ENCODE measurements around the gene SCNN1B.

SCNN1B gene

DNA sequence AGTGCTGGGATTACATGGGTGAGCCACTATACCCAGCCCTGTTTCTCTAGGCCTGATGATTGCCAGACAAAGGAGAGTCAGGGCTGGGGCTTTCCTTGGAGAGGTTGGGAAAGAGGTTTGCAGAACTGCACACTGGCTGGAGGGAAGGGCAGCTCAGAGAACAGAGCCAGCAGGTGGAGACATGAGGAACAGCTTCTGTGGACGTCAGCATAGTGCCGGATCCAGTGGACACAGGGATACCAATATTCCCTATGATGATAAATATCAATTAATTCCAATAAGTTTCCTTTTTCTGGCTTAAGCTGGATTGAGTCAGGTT, 43.2 kb upstream of the SCNN1B start:
- TF ChIP-seq CTCF (IDR thresholded peaks at IDR 0.05; ENCODE audit: control extremely low read depth, extremely low read depth, low read depth, missing control alignments) = no peak
- CTCF ChIA-PET = no interaction called here
- no peak for DNase-seq (ENCODE audit: extremely low spot score)
- POLR2A ChIA-PET = no interaction called here

DNA sequence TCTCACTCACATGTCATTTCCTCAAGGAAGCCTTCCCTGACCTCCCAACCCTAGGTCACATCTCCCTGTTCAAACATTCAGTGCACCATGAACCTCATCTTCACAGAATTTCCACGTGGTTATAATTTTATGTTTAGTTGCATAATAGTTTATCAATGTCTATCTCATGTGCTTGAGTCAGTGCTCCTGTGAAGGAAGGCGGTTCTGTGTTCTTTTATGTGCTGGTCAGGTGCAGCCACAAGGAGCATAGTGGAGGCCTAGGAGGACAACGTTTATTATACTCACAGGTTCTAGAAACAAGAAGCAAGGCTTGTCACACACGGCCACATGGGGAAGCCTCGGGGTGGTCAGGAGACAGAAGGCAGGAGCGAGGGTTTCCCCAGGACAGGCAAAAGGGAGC, 34.5 kb upstream of the SCNN1B start:
- no peak for TF ChIP-seq CTCF (IDR thresholded peaks at IDR 0.05; ENCODE audit: control extremely low read depth, extremely low read depth, low read depth, missing control alignments)
- ChIA-PET POLR2A (no interaction called here), CTCF (no interaction called here)
- no peak for DNase-seq (ENCODE audit: extremely low spot score)

GRCh38 chr16:23268561-23268960, 33.5 kb upstream of the SCNN1B start:
- ChIA-PET CTCF (no interaction called here), POLR2A (no interaction called here)
- no peak for DNase-seq (ENCODE audit: extremely low spot score)
- no peak for TF ChIP-seq CTCF (IDR thresholded peaks at IDR 0.05; ENCODE audit: control extremely low read depth, extremely low read depth, low read depth, missing control alignments)

DNA sequence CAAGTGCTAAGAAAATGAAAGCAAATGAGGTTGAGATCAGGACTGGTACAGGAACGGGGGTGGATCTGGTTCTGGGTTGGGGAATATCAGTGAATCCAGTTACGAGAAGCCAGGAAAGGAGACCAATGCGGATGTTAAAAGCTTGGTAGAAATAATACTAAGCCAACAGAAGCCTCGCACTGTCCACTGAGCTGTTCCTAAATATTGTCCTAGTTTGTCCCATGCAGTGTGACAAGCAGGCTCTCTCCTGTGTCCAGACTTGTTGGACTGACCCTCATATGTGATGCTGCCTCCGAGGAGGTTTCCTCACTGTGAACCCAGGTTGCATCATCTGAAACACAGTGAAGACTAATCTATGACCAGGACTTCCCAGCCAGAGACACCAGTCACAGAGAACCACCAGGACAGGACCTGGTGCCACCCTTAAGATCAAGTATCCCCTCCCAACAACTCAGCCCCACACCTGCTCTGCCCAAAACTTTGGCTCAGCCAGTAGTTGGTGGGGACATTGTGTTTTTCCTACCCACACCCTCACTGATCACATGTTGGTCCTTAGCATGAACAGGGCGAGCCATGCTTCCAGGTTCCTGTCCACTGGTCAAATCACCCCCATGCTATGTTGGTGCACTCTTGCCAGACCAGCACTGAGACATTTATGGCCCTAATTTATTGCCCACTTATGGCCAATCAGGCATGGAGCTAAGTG, 32.7 kb upstream of the SCNN1B start:
- ChIA-PET POLR2A (no interaction called here), CTCF (interaction anchor here (1.4 kb wide), 1 partner anchor 71 kb away, joined by 3 read pairs; no protein-coding TSS in a partner anchor)

GRCh38 chr16:23270654-23271053, 31.4 kb upstream of the SCNN1B start:
- DNase-seq (ENCODE audit: extremely low spot score) = no peak
- ChIA-PET POLR2A (no interaction called here), CTCF (no interaction called here)
- no peak for TF ChIP-seq CTCF (IDR thresholded peaks at IDR 0.05; ENCODE audit: control extremely low read depth, extremely low read depth, low read depth, missing control alignments)

More for the DNA sequence above, 32.7 kb upstream of the SCNN1B start:
- no peak for DNase-seq (ENCODE audit: extremely low spot score)
- no peak for TF ChIP-seq CTCF (IDR thresholded peaks at IDR 0.05; ENCODE audit: control extremely low read depth, extremely low read depth, low read depth, missing control alignments)

GRCh38 chr16:23274968-23275367, 27.1 kb upstream of the SCNN1B start:
- ChIA-PET CTCF (no interaction called here), POLR2A (no interaction called here)
- TF ChIP-seq CTCF (IDR thresholded peaks at IDR 0.05; ENCODE audit: control extremely low read depth, extremely low read depth, low read depth, missing control alignments) = no peak
- no peak for DNase-seq (ENCODE audit: extremely low spot score)
